ENCODE data around the gene UQCR10.
A peak's percentile ranks its signal among the peaks of the same experiment; 100 is the strongest.

Gene UQCR10

GRCh38 chr22:29767171-29768051 is at the start of gene UQCR10:
Gene UQCR10, plus strand, starts transcription at chr22:29767369. Its CDS starts 30 bp downstream, at chr22:29767399.
- peak; percentile 94 for DNase-seq (ENCODE audit: low spot score)

DNA sequence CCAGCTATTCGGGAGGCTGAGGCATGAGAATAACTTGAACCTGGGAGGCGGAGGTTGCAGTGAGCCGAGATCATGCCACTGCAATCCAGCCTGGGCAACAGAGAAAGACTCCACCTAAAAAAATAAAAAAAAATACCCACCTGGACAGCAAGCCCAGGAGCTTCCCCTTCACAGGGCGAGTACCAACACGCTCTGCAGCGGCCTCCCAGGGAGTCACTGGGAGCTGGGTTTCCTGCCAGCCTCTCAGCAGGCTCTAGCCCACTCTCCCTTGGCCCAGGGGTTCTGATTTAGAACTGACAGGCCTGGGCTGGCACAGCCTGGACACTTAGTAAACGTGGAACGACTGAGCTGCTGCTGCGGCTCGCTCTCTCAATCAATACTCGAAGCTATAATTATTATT is 49.4 kb upstream of the UQCR10 start:
- DNase-seq (ENCODE audit: low spot score), result no peak

- no peak for DNase-seq (ENCODE audit: low spot score)
Observed at GRCh38 chr22:29718949-29719898, 47.9 kb upstream of the UQCR10 start.

GRCh38 chr22:29719899-29720645 is 47.1 kb upstream of the UQCR10 start, which contains the start of gene CABP7:
Gene CABP7, plus strand, starts transcription at chr22:29720003. Its CDS starts 422 bp downstream, at chr22:29720425.
- DNase-seq (ENCODE audit: low spot score), result no peak

GRCh38 chr22:29720811-29721323 is 46.3 kb upstream of the UQCR10 start:
- no peak for DNase-seq (ENCODE audit: low spot score)

DNA sequence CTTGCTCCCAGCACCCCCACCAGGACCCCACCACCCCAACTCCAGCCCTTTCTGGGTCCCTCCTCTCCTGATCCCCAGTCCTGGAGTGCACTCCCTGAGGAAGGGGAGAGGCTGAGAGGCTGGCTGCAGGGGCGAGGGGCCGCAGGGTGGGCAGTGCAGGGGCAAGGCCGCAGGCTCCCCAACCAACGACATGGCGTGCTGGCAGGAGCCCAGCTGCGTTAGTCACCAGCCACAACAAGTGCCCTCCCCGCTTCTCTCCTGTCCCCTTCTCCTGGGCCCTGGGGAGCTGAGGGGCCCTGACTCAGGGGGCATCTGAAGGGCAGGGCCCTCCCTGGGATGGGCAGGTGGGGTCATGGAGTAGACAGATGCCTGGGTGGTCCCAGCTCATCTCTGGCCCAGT is 45.0 kb upstream of the UQCR10 start:
- no peak for DNase-seq (ENCODE audit: low spot score)

DNA sequence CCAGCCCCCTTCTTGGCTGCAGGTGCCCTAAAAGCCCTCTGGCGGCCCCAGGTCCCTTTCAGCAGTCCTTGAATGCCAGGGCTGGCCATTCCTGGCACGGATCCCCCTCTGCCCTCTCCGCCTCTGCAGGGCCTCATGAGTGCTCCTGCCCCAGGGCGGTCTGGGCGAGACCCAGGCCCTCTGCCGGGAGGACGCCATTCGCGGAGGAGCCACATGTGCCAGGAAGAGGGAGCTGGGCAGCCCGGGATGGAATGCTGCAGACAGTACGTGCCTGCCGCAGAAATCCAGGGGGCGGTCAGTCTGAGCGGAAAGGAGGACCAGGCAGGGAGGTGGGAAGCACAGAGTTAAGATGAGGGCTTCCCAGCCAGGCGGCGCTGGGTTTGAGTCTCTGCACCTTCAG is 44.6 kb upstream of the UQCR10 start:
- no peak for DNase-seq (ENCODE audit: low spot score)

DNA sequence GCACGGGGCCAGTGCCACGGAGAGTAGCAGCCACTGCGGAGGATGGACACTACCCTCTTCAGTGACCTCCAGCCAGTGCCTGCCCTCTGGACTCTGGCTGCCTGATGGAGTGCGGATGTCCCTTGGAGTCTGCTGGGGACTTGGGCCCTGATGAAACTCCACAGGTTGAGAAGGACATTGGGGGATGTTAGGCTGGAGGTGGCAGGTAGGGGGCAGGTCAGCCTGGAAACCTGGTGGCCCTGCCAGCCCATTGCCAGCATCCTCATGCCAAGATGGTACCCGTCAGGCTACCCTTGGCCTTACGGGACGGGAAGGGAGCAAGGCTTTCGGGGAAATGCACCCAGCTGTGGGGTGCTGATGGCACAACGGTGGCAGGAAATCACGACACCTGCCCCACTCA is 43.4 kb upstream of the UQCR10 start:
- no peak for DNase-seq (ENCODE audit: low spot score)

- no peak for DNase-seq (ENCODE audit: low spot score)
Observed at GRCh38 chr22:29724843-29725242, 42.3 kb upstream of the UQCR10 start.

DNA sequence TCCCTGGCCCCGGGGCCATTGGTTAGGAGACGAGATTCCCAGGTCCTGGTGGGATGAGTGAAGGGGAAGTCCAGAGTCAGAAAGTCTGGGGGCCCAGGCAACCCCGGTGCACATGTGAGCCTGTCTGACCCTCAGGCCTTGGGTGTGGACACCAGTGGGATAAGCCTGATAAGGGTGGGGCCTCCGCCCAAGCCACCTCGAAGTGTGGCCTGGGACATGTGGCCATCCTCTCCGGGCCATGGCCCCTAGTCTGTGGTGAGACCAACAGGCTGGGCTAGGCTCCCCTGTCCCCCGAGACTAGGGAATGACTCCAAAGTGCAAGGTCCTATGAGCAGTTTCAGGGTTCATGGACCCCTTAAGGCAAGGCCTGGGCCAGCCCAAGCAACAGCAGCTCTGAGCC is 41.1 kb upstream of the UQCR10 start:
- DNase-seq (ENCODE audit: low spot score), result no peak

DNA sequence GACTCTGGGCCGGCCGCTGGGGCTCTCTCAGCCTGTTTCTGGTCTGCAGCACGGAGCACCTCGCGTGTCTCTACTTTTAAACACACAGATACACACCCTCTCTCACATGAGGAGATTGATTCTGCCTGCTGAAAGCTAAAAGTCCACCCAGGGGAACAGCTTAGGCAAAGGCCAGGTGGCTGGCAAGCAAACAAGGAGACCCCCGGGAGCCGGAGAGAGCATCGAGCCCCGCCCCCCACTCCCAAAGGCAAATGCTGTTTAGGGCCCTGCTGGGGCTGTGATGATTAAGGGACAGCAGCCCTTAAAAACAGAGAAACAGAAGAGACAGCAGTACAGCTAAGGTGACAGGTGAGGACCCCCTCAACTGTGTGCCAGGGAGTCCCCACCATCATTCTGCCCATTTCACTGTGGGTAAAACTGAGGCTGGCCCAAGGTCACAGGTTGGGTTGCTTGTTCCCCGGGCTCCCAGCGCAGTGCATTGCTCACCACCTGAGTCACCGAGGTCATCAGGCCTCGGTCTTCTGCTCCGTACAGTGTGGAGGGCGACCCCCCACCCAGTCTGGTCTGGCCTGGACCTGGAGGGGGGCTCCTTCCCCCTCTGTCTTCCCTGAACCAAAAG is 40.5 kb upstream of the UQCR10 start:
- DNase-seq (ENCODE audit: low spot score), result no peak

DNA sequence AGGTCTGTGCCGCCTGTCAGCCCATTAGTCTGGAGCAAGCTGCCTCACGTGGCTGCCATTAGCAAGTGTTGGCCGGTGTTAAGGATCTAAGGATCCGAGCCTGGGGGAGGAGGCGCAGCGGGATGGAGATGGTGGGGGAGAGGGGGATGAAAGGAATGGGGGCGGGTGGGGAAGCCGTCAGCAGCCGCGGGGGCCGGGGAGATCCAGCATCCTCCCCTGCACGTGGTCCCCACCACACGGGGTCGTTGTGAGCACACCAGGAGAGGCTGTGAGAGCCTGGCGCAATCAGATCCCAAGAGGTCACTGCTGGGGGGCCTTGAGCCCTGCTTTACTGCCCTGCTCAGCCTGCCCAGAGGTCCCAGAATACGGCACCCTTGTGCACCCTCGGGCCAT is 40.0 kb upstream of the UQCR10 start:
- peak; percentile 15 for DNase-seq (ENCODE audit: low spot score)

- no peak for DNase-seq (ENCODE audit: low spot score)
Observed at GRCh38 chr22:29729161-29729560, 38.0 kb upstream of the UQCR10 start.

DNA sequence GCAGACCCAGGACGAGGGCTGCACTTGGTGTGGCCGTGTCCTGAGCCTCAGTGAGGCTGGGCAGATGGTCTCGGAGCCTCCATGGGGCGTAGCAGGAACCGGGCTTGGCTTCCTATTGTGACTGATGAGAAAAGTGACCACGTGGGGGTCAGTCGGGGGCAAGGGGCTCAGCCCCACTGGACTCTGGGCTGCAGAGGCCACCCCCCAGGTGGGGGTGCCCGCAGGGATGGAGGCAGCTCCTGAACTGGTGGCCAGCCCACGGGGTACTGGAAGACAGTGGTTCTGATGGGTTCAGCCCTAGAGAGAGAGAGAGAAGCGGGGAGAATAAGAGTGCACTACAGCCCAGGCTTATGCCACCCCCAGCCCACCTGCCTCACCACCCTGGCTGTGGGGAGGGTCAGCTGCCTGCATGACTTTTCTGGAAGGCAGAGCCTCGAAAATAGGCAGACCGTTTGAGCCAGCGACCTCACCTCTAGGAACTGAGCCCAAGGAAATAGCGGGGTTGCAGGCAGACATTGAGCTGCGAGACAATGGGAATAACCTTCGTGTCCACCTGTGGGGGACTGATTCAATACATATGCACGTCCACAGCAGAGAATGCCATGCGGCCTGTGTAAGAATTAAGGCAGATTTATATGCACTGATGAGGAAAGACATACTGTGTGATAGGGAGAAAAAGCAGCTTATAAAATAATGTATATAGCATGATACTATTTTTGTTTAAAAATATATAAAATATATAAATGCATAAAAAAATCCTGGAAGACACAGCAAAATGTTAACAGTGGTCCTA is 35.9 kb upstream of the UQCR10 start:
- DNase-seq (ENCODE audit: low spot score), result no peak

GRCh38 chr22:29732883-29733282 is 34.3 kb upstream of the UQCR10 start:
- no peak for DNase-seq (ENCODE audit: low spot score)

- no peak for DNase-seq (ENCODE audit: low spot score)
Observed at GRCh38 chr22:29733362-29734201, 33.6 kb upstream of the UQCR10 start.

- no peak for DNase-seq (ENCODE audit: low spot score)
Observed at GRCh38 chr22:29734406-29734805, 32.8 kb upstream of the UQCR10 start.

GRCh38 chr22:29734838-29735237 is 32.3 kb upstream of the UQCR10 start:
- no peak for DNase-seq (ENCODE audit: low spot score)

DNA sequence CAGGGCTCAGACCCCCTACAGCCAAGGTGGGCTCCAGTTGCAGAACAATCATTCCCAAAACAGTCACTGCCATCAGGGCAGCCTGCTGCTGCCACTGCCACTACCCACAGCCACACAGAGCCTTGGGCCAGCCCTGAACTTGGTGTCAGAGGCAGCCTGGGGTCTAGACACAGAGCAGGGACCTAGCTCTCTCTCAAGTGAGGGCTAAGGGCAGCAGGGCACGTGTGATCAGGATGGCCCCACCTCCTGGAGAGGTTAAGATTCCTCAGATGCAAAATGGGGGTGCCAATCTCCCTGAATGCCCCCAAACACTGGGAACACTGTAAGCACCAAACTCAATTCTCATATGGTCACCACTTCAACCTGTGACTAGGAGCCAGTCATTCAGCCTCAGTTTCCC is 31.8 kb upstream of the UQCR10 start:
- DNase-seq (ENCODE audit: low spot score), result no peak
